ENCODE data around the gene ZFHX3. TPM values are rescaled to one million over a fixed set of nuclear protein-coding genes. Genes with fewer than 3 reads are reported as not detected.

The ZFHX3 gene
- total and polyA plus RNA-seq, 2 of the 8 experiments (the other 6 are each of a cell fraction or from before 2014, with no cell fraction given): 0.08 to 0.99 TPM

DNA sequence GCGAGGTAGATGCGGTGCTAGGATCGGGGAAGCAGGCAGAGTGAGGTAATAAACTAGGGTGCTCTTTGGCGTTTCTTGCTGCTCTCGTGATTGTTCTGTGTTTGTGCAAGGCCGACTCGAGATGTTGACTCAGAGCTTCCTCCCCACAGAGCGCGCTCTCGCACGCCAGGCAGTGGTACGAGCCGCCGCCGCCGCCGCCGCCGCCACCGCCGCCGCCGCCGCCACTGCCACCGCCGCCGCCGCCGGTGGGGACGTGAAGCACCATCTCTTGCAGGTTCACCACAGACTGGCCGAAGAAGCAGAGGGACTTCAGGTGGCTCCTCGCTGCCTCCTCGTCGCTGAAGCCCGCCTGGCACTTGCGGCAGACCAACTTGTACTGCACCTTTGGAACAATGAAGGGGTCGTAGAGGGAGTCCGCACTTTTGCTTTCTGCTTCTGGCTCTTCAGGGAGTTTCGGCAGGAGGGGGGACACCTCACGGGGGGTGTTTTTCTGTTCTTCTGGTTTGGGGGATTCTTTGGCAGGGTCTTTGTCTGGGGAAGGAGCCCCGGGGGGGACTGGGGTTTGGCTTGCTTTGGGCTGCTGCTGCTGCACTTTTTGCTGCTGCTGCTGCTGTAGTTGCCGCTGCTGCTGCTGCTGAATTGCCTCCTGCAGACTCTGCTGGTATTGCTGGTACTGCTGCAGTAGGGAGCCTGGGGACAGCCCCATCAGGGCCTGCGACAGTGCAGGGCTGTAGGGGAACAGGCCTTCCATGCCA is 260.2 kb downstream of the ZFHX3 start:
- Histone ChIP-seq H3K23me2 (ENCODE audit: low read depth, low read length) (peaks cover 5% of the 10 kb centered on the region; the same call in 1 of the 2 replicates), H3K79me1 (ENCODE audit: low read depth, low read length) (no peaks in the 10 kb centered on the region), H2BK15ac (ENCODE audit: low read length) (no peak overlapping the region), H2BK12ac (ENCODE audit: low read depth, low read length) (0 out of 2 replicates have a peak overlapping the region, but pooled peaks have one; percentile 39), H3K4me3 (ENCODE audit: extremely low read depth in 1 of 4, insufficient read depth in 2 of 4, low read depth in 3 of 4, low read length in 4 of 4) (peak overlapping the region; percentile 36 to 79 (median 50)), H3K4me1 (replicated peaks in 1 of 4; ENCODE audit: control insufficient read depth in 3 of 4, insufficient read depth in 4 of 4, low read length in 3 of 4) (peaks cover 0 to 5% (median 4%) of the 10 kb centered on the region in 4 experiments; a peak in 4 of 7 replicates), H4K20me1 (replicated peaks in 1 of 2; ENCODE audit: control insufficient read depth in 1 of 2, insufficient read depth in 2 of 2, low read length in 2 of 2) (no peaks in the 10 kb centered on the region), H2BK120ac (replicated peaks; ENCODE audit: low read depth, low read length) (no peak overlapping the region), H3K4ac (replicated peaks; ENCODE audit: insufficient read length, low read depth, low read length) (no peak overlapping the region), H3K18ac (ENCODE audit: extremely low read depth, low read length) (no peak overlapping the region; the same call in 1 of the 2 replicates), H4K91ac (replicated peaks; ENCODE audit: insufficient read length, low read length) (peak overlapping the region; percentile 67), H3K23ac (ENCODE audit: insufficient read length) (no peak overlapping the region), H3K27ac (ENCODE audit: low read depth, low read length) (no peak overlapping the region), H2AFZ (ENCODE audit: low read length) (peak overlapping the region; percentile 71; the same call in 1 of the 2 replicates), H3K56ac (replicated peaks; ENCODE audit: insufficient read length, low read depth, low read length) (no peak overlapping the region), H3K36me3 (ENCODE audit: control insufficient read depth in 2 of 4, insufficient read depth in 4 of 4, low read length in 3 of 4) (no peaks in the 10 kb centered on the region; a peak in 1 of 8 replicates), H2BK5ac (ENCODE audit: low read depth, low read length) (no peak overlapping the region), H4K8ac (ENCODE audit: extremely low read depth, insufficient read depth, low read length) (peak overlapping the region; percentile 75), H3K4me2 (ENCODE audit: insufficient read depth in 1 of 2, low read depth in 2 of 2, low read length in 2 of 2) (peak overlapping the region; percentile 96 to 97), H3K79me2 (ENCODE audit: control insufficient read depth in 1 of 2, insufficient read depth in 2 of 2, low read length in 2 of 2) (no peaks in the 10 kb centered on the region), H3K9me3 (ENCODE audit: insufficient read depth in 2 of 2, low read depth in 1 of 2, low read length in 1 of 2) (no peaks in the 10 kb centered on the region), H3K27me3 (replicated peaks in 1 of 4; ENCODE audit: control insufficient read depth in 3 of 4, extremely low read depth in 1 of 4, insufficient read depth in 3 of 4, low read length in 3 of 4) (peaks cover 0 to 11% (median 5%) of the 10 kb centered on the region in 4 experiments; a peak in 5 of 7 replicates), H4K5ac (ENCODE audit: insufficient read length, low read depth, low read length) (no peak overlapping the region), H3K14ac (ENCODE audit: insufficient read length) (no peak overlapping the region), H2AK5ac (ENCODE audit: low read depth, low read length) (no peak overlapping the region), H3K9ac (replicated peaks in 1 of 4; ENCODE audit: extremely low read depth in 1 of 4, low read depth in 3 of 4, low read length in 3 of 4) (peak overlapping the region in 3 of 4 experiments; percentile 13 to 48 (median 24); a peak in 2 of 7 replicates), H2BK20ac (ENCODE audit: low read length) (0 out of 2 replicates have a peak overlapping the region, but pooled peaks have one; percentile 61)
- WGBS, 2 experiments (ENCODE audit: extremely low coverage in 1 of 2, insufficient coverage in 1 of 2, insufficient read length in 1 of 2, insufficient replicate concordance in 2 of 2, low coverage in 1 of 2, low lambda C conversion rate in 2 of 2, missing lambda C conversion rate in 1 of 2): 8% methylated on average over 21 of the region's 43 CpGs; no CpG with 5 or more reads in 1 of the 2 experiments
- FAIRE-seq (no peak), DNase-seq (ENCODE audit: low read depth in 1 of 2, low spot score in 2 of 2) (peak in 1 of 2 experiments; percentile 73)
- TF ChIP-seq KDM4A (IDR thresholded peaks at IDR 0.05; ENCODE audit: low read depth, low read length, severe bottlenecking) (peak; percentile 70), EZH2 (IDR thresholded peaks at IDR 0.05; ENCODE audit: low read depth, low read length, severe bottlenecking) (no peak), PHF8 (conservative IDR thresholded peaks at IDR 0.05; ENCODE audit: low read depth, low read length) (0 out of 2 replicates have a peak, but pooled peaks have one; percentile 26), GABPA (IDR thresholded peaks at IDR 0.05; ENCODE audit: borderline replicate concordance, insufficient read depth, low read length) (0 out of 2 replicates have a peak, but pooled peaks have one; percentile 29), CREB1 (IDR thresholded peaks at IDR 0.05) (no peak), SP2 (IDR thresholded peaks at IDR 0.05; ENCODE audit: low read length) (no peak), SUZ12 (IDR thresholded peaks at IDR 0.05; ENCODE audit: low read length) (no peak)
- CTCF ChIA-PET (ENCODE audit: partially characterized antibody): interaction anchor here (0.6 to 3.6 kb wide), 5 partner anchors 7 to 304 kb away, joined by 3 to 9 read pairs (median 4); no protein-coding TSS in a partner anchor
- POLR2A ChIA-PET (ENCODE audit: partially characterized antibody): no interaction called here
